ENCODE measurements around the gene STK24.

Gene STK24

DNA sequence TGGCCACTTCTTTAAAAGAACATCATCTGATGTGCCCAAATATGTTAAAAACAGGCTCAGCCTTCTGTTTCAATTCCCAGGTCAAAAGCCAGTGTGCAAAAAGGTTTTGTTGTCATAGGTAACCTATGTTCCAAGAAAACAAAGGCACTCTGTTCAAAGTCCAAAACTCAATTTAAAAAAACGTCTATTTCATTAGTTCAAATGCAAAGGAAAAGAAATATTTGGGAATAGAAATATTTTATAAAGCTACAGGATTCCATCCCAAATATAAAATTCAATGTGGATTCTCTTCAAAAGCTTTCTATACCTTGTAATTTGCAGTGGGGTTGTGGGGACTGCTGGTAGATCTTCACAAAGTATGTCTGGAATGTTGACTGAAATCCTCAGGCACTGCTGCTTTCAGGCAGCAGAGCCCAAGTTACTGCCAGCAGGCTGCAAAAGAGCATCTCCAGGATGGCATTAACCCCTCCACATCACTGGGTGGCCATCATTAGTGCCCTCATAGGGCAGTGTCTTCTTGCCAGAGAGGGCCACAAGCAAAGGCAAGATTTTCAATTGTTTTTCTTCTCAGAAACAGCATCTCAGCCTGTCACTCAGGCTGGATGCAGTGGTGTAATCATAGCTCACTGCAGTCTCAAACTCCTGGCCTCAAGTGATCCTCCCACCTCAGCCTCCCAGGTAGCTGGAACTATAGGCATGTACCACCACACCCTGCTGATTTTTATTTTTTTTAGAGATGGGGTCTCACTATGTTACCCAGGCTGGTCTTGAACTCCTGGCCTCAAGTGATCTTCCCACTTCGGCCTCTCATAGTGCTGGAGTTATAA lies 22.8 kb upstream of the STK24 start:
- no peak for TF ChIP-seq CTCF (IDR thresholded peaks at IDR 0.05)

DNA sequence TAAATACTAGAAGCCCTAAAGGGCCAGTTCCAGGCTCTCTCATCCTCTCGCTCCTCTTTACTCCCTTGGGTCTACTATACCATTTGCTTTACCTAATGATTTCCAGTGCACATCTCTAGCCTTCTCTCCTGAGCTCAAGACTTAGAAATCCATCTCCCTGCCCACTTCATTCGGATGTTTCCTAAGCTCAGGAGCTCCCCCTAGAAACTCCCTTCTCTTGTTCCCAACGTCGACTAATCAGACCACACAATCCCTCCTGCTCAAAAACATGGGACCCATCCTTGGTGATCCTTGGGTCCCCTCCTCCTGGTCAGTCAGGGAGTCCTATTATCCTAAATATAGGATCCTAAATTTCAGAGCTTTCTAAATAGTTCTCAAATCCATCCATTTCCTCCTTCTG lies 21.1 kb upstream of the STK24 start:
- TF ChIP-seq CTCF (IDR thresholded peaks at IDR 0.05), result no peak

DNA sequence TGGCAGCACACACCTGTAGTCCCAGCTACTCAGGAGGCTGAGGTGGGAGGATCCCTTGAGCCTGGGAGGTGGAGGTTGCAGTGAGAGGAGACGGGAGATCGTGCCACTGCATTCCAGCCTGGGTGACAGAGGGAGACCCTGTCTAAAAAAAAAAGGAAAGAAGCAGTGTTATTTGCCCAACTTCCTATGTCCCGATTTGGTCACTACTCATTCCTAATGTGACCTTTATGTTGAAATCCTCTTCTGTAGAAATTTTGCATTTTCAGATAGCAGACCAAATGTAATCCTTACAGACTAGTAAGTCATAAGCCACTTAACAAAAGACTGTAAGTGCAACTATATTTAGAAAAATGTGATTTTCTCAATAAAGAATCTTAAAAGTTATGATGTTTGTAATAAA lies 18.2 kb upstream of the STK24 start:
- no peak for TF ChIP-seq CTCF (IDR thresholded peaks at IDR 0.05)

DNA sequence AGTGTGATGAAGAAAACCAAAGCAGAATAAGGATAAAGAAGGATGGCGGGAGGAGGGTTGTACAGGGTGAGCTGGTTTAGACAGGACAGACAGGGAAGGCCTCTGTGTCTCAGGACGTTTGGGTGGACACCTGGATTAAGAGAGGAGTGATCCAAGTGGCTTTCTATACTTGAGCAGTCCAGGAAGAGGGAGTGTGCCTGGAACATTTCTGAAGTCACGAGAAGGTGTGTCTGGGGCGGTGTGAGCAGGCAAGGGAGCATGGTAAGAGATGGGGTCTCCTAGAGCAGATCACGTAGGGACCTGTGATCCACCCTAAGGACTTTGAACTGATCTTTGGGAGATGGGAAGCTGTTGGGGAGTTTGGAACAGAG lies 15.4 kb upstream of the STK24 start:
- no peak for TF ChIP-seq CTCF (IDR thresholded peaks at IDR 0.05)

GRCh38 chr13:98591721-98592361 lies 14.9 kb upstream of the STK24 start:
- no peak for TF ChIP-seq CTCF (IDR thresholded peaks at IDR 0.05)

DNA sequence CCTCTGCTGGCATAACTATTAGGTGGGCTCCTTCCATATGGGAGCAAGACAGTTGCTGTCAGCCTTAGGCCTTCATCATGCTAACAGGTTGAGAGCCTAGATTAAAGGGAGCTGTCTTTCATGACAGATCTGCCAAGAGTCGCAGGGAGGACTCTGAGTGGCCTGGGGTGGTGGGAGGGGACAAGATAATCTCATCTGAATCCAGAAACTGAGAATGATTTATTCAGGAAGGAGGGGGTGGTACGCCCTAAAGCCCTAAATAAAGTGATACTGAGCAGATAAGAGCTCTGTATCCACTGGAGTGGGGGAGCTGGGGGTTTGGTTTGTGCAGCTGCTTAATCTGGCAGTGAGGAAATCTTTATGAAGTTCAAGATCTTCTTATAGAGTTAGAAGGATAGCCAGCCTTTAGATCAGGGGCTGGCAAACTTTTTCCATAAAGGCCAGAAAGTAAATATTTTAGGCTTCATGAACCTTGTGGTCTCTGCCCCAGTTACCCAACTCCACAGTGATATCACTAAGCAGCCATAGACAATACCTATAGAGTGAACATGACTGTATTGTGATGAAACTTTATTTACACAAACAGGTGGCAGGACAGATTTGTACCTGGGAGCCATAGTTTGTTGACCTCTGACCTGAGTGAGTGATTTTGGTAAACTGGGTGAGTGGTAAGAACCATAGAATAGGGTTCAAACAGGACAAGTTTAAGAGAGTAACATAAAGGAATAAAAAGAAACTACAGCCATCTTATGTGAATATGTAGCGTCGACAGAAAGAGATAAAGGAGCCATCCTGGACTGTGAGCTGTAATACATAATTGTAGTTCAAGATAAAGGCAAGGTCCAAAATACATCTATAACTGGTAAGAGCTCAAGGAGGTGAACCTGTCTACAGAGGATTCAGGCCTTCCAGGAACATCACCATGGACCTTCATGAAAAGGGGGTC lies 9.8 kb upstream of the STK24 start:
- TF ChIP-seq CTCF (IDR thresholded peaks at IDR 0.05), result no peak

DNA sequence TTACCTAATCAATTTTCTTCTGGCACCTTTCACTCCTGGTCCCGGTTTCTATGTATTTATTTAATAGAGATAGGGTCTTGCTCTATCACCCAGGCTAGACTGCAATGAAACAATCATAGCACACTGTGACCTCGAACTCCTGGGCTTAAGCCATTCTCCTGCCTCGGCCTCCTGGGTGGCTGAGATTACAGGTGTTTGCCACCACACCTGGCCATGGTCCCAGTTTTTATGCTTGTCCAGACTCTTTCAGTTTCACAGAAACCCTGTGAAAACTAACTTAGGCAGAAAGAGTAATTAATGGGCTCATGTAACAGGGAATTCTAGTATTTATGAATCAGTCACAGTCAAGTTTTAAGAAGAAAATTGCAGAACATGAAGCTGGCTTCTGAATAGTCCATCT lies 9.0 kb upstream of the STK24 start:
- TF ChIP-seq CTCF (IDR thresholded peaks at IDR 0.05), result no peak
